SK-N-MC (cell line): ENCODE results near the gene CACNB4.

Experiments
- EZH2 ChIP-seq: fragments of 200-600 bp; sonication (generic); IDR thresholded peaks from one replicate; pipeline ENCODE4 v1.6.1; 2017; ENCODE audit warnings: antibody characterized with exemption
- FOXP2 ChIP-seq: optimal IDR thresholded peaks from 2 replicates; pipeline ENCODE3; 2011; ENCODE audit warnings: mild to moderate bottlenecking, moderate library complexity; ENCODE audit not compliant: insufficient read depth; ENCODE audit errors: extremely low read length, control extremely low read depth
- POLR2AphosphoS5 ChIP-seq: IDR thresholded peaks from 2 replicates; pipeline ENCODE4 v1.6.1; 2012; ENCODE audit warnings: mild to moderate bottlenecking, low read depth, low read length, borderline replicate concordance

DNA sequence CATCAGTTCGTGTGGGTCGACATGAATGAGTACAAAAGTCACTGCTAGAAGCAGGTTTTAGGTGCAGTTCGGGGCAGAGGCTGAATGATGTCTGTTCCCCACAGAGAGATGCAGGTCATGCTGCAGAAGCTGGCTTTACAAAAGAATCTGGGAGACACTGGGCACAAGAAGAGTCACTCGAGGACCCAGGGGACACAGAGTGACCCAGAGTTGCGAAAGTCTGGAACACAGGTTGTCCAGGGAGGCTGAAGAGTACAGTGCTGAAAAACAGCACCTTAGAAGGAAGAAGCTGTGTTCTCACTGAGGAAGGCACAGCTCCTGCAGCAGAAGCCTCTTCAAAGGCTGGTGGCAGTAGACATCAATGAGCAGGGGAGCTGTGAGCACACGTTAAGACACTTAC is 14.8 kb downstream of the CACNB4 start:
- TF ChIP-seq EZH2 (no peak), POLR2AphosphoS5 (no peak), FOXP2 (no peak)
